Kasumi-1 (cell line): ENCODE data around the gene PTH2.
"Not testable (repeated sequence)": the region's sequence is repeated elsewhere in the genome, so short reads cannot be mapped to it uniquely, and the experiment has no call there.

Experiments
- DNase-seq, 2 experiments: peaks; one replicate each; lab custom pipeline; 2025; lab: John Stamatoyannopoulos, UW

PTH2 gene

GRCh38 chr19:49378512-49378911, 44.7 kb downstream of the PTH2 start:
- DNase-seq = no peak

- no peak for DNase-seq
Measured at GRCh38 chr19:49374665-49375434, 48.4 kb downstream of the PTH2 start.

GRCh38 chr19:49373174-49373573, 50.1 kb downstream of the PTH2 start:
- DNase-seq = not testable (repeated sequence)
